GM19193 (cell line): ENCODE measurements around the gene PKNOX2.

ENCODE experiments used
- POLR2A ChIP-seq: IDR thresholded peaks from 4 replicates; pipeline ENCODE4 v1.6.1; 2011; ENCODE audit not compliant: insufficient read depth, insufficient read length; ENCODE audit errors: extremely low read depth

The PKNOX2 gene

GRCh38 chr11:125322289-125322688, 157.7 kb downstream of the PKNOX2 start:
- no peak for TF ChIP-seq POLR2A

GRCh38 chr11:125325196-125325595, 160.6 kb downstream of the PKNOX2 start:
- no peak for TF ChIP-seq POLR2A

DNA sequence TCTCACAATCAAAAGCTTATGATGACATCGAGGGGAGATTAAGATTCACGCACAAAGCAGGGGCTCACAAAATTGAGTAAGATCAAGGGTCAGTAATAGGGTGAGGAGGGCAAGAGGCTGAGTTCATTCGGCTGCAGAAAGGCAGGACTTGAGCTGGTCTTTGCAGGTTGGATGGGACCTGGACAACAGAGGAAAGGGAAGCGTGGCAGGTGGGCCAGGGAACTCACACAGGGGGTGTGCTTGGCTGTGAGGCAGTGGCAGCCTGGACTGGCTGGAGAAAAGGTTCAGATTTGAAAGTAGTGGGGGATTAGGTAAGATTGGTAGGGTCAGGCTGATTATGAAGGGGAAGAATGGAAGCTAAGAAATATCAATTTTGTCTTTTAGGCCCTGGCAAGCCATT, 161.6 kb downstream of the PKNOX2 start:
- no peak for TF ChIP-seq POLR2A

DNA sequence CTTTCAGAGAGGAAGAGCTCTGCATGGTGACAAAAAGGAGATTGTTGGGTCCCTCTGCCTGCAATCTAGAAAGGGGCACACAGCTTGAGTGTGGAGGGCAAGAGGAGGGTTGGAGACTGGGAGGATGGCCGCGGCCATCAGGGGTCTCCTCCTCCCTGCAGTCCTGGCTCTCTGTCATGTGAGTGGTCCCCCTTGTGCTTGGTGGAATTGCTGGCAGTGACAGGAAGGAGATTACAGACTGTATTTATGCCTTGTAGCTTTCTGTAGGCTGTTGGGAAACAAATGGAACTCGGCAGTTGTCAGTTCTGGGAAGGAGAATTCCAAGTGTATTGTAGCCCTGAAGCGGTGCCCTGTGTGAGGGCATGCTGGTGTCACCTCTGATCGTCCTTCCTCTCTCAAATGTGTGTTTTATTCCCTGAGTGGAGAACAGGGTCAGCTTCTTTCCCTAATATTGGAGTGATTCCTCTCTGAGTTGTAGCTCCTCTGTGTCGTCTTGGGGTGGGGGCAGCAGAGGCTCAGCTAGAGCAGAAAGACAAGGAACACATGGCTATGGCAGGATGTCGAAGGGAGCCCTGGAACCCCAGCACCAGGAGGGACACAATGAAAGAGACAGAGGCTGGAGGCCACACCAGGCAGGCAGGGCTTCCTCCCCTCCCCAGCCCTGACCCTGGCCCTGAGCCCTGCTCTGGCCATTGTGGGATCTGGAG, 163.1 kb downstream of the PKNOX2 start:
- TF ChIP-seq POLR2A = no peak

DNA sequence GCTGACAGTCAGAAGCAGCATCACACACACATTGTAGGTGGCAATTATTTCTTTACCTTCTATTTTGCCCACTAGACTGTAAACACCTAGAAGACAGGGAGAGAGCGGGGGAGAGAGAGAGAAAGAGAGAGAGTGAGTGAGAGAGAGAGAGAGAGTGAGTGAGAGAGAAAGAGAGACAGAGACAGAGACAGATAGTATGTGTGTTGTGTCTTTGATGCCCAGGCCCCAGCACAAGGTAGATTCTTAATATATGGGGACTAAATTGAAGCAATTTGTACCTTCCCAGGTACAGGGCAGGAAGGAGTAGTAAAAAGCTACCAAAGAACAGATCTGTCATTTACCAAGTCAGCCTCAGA, 163.7 kb downstream of the PKNOX2 start:
- no peak for TF ChIP-seq POLR2A

DNA sequence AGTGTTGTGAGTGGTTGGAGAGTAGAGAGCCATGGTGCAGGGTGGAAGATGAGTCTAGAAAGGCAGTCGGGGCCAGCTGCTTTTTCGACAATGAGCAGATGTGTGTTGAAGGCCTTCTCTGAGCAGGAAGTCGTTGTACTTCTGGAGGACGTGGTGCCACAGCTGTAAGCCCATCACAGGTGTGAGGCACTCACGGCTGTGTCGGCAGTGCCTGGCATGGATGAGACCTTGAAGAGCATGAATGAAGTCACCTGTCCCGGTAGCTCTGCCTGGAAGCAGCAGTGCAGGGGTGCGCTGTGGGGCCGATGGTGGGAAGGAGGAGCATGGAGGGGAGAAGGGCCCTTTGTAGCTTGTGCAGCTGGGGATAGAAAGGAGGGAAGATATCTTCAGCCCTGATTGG, 165.2 kb downstream of the PKNOX2 start:
- no peak for TF ChIP-seq POLR2A

GRCh38 chr11:125330462-125331325, 166.1 kb downstream of the PKNOX2 start:
- no peak for TF ChIP-seq POLR2A

GRCh38 chr11:125331357-125332035, 166.9 kb downstream of the PKNOX2 start:
- no peak for TF ChIP-seq POLR2A

DNA sequence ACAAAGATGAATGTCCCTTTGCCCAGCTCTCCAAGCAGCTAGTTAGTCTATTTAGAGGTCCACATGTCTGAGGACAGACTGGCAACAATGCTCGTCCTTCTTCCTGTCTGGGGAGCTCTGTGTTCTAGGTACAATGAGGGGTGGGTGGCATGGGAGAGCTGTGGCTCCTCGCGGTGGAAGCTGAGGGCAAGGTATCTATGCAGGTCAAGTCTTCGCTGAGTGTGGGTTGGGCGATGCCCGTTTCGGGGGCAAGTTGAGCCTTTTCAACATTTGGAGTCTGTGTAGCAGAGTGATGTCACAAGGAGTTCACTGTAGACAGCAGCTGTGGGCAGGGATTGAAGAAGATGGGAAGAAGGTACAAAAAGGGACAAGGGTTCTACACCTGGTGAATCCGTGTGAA, 168.3 kb downstream of the PKNOX2 start:
- TF ChIP-seq POLR2A = no peak

GRCh38 chr11:125333354-125334073, 169.0 kb downstream of the PKNOX2 start:
- no peak for TF ChIP-seq POLR2A

GRCh38 chr11:125335106-125335505, 170.6 kb downstream of the PKNOX2 start:
- no peak for TF ChIP-seq POLR2A

DNA sequence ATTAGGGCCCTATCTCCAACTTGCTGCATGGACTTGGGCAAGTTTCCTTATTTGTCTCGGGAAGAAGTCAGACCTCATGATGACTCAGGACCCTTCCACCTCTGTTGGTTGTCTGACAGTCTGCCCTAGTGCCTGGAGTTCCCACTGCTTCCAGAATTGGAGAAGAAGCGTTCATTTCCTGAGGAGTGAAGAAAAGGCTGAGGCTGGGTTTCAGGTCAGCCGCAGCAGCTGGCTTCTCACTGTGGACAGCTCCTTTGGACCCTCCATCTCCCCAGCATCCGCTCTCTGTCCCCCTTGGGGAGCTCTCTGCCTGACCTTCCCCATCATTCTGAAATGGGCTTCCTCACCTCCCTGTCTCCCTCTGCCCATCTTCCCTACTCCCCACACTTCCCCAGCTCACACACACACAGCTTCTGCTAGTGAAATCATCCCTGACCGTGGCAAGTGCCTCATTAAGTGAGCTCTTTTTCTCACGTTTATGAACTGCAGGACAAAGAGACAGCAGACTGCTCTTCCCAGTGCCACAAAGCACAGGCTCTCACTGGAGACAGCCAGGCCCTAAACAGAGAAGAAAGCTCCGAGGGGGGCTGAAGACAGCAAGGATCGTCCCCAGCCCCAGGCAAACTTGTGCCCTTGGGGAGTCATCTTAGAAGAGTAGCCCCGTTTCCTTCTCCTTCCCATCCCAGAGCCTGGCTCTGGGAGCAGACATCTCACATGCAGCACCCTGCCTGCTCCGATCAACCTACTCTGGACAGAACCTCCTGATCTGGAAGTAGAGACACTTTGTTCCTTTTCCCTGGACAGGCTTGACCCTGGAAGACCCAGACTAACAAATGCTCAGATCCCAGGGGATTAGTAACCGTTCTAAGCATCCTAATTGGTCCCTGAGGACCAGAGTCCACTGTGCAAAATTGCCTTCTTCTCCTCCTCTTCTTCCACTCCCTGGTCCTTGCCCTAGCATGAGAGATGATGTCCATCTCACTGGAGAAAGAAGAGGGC, 173.6 kb downstream of the PKNOX2 start:
- TF ChIP-seq POLR2A = no peak

- no peak for TF ChIP-seq POLR2A
These were observed 174.6 kb downstream of the PKNOX2 start for GRCh38 chr11:125338886-125339811.
